GM21737 (cell line): Measurements from ENCODE around the gene CMTM8.
"Not testable (repeated sequence)": the region's sequence is repeated elsewhere in the genome, so short reads cannot be mapped to it uniquely, and the experiment has no call there.

Source experiments
- ATAC-seq: cut with Tn5 transposase; IDR thresholded peaks from one replicate; pipeline ENCODE4 v1.9.1; 2021; ENCODE audit warnings: mild to moderate bottlenecking, moderate library complexity; ENCODE audit not compliant: unreplicated experiment

CMTM8 gene, protein sequence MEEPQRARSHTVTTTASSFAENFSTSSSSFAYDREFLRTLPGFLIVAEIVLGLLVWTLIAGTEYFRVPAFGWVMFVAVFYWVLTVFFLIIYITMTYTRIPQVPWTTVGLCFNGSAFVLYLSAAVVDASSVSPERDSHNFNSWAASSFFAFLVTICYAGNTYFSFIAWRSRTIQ

DNA sequence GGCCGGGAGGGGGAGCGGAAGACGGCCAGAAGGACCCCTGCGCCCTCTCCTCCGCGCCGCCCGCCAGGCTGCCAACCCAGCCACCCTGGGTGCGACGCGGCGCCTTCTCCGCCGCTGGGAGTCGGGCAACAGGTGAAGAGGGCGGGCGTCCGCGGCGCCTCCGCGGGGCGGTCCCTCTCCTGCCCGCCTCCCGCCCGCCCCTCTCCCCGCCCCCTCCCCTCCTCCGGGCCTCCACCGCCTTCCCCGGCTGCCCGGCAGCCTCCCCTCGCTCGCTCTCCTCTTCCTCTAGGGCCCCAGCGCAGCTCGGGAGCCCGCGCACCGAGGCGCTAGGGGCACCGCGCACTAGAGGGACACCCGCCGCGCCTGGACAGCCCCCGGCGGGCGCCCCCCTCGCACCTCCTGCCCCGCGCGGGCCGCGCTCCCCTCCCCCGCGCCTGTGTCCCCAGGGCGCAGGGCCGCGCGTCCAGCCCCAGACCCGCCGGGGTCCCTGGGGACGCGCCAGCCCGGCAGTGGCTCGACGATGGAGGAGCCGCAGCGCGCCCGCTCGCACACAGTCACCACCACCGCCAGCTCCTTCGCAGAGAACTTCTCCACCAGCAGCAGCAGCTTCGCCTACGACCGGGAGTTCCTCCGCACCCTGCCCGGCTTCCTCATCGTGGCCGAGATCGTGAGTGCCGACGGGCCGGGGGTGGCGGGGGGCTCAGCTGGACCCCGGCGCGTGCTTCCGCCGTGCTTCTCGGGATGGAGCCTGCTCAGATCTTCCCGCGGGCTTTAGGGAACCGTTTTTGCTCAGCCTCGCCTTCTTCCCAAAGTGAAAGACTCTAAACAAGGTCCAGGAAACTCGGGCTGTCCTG lies at the start of gene CMTM8:
CMTM8 (plus strand) TSS at position 228 of the 854 bp plus-strand sequence; CDS start at position 521, 293 bp downstream.
- ATAC-seq, result peak; percentile 65

DNA sequence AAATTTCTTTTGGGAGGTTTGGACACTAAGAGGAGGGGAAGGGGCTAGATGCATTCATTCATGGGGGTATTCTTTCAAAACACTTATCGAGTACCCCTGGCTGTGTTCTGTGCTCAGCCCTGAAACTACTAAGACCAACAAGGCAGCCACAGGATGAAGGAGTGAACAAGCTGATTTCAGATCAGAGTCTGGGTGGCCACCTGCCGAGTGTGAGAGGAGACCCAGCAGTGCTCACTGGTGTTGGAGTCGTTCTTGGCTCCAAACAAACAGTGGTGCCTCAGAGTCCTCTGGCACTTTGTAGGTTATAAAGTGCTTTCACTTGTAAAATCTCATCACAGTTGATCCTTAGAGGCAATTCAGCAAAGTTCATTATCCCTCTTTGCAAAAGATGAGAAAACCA lies 48.8 kb upstream of the CMTM8 start:
- ATAC-seq, result no peak

DNA sequence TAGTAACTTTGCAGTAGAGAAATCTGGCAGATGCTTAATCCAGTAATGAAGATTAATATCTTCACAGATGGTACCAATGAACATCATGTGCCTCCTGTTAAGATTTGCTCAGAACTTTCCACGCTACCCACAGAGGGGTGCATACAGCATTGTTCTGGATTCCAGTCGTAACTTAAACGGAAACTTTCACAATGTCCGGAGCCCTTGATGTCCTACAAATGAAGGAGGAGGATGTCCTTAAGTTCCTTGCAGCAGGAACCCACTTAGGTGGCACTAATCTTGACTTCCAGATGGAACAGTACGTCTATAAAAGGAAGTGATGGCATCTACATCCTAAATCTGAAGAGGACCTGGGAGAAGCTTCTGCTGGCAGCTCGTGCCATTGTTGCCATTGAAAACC lies 47.9 kb upstream of the CMTM8 start:
- not testable (repeated sequence) for ATAC-seq

DNA sequence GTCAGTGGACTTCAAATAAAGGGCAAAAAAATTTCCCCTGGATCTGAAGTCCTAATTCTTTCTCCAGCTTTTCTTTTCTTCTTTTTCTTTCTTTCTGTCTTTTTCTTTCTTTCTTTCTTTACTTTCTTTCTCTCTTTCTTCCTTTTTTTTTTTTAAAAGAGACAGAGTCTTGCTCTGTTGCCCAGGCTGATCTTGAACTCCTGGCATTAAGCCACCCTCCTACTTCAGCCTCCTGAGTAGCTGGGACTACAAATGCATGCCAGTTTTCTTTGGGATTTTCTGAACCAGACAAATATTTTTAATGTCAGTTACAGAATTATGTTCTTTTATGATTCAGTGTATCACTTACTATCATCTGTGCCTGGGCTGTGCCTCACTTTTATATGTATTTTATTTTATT lies 45.4 kb upstream of the CMTM8 start:
- ATAC-seq, result no peak

DNA sequence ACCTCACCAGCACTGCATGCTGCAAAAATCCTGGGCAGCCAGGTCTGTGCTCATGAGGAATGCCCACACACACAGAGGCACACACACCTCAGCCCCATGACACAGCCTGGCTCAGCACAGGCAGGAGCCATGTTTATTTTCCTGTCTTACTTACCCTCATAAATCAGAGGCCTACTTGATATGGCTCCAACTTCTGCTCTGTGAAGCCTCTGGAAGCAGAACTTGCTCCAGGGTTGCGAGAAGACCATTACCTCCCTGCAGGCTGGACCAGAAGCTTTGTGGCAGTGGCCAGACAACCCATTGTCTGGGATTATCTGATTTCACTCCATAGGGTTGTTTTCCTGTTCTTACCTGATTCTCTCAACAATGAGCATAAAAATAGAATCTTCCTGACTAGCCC lies 43.8 kb upstream of the CMTM8 start:
- ATAC-seq, result no peak

DNA sequence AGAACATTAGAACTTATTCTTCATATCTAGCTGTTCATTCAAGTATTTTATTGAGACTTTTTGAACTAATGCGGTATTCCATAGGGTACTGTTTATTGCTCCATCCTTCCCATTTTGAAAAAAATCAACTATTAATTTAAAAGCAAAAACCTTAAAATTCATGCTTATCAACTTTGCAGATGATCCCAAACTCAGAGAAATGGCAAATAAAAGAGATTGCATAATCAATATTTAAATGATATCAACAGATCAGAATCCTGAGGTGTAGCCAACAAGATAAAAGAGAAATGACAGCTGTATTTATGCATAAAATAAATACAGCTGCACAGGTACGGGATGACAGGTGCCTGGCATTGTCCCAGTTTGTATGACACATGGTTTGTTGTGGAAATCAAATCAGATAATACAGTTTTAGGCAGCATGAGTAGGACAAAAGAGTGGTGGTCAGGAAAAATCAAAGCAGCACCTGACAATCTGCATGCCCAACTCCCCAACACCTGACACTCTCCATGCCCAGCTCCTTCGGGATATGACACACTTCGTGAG lies 42.4 kb upstream of the CMTM8 start:
- ATAC-seq, result no peak

DNA sequence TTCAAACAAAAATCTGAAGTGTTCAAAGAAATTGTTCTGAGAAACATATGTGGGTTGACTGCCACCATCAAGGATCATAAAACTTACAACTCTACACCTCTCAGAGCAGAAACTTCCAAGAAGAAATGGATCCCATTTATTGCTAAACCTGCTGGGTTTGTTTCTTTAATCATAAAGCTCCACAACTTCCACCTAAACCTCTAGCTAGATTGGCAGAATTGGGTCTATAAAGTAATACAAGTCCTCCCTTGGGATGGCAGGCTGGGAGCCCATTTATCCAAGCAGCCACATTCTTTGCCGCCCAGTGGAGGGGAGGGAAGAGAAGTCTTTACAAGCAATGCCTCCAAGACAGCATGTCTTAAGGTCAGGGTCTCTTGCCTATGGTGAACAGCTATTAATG lies 40.5 kb upstream of the CMTM8 start:
- no peak for ATAC-seq

DNA sequence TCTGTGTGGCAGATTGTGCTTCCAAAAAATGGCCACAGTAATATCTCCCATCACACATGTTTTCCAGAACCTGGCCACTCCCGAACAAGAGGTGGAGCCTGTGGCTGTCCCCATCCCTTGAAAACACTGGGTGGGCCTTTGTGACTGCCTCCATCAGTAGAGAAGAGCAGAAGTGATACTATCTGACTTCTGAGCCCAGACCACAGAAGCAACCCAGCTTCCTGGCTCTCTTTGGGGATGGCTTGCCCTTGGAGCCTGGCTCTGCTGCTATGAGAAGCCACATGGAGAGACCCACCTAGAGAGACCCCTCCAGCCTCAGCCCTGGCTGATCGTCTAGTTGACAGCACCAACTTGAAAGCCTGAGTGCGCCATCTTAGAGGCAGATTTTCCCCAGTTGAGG lies 39.8 kb upstream of the CMTM8 start:
- no peak for ATAC-seq

DNA sequence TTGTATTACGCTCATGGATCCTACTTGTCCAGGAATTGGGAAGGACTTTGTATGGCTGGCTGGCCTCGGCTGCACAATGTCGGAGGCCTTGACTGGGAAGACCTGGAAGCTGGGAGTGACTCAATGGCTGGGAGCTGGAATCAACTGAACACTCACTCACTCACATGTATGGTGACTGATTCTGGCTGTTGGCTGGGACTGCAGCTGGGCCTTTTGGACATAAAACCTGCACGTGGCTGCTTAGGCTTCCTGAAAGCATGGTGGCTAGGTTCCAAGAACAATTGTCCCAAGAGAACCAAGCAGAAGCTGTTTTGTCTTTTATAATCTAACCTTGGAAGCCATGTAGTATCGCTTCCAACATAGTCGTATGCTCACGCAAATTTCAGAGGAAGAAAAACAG lies 38.0 kb upstream of the CMTM8 start:
- no peak for ATAC-seq

DNA sequence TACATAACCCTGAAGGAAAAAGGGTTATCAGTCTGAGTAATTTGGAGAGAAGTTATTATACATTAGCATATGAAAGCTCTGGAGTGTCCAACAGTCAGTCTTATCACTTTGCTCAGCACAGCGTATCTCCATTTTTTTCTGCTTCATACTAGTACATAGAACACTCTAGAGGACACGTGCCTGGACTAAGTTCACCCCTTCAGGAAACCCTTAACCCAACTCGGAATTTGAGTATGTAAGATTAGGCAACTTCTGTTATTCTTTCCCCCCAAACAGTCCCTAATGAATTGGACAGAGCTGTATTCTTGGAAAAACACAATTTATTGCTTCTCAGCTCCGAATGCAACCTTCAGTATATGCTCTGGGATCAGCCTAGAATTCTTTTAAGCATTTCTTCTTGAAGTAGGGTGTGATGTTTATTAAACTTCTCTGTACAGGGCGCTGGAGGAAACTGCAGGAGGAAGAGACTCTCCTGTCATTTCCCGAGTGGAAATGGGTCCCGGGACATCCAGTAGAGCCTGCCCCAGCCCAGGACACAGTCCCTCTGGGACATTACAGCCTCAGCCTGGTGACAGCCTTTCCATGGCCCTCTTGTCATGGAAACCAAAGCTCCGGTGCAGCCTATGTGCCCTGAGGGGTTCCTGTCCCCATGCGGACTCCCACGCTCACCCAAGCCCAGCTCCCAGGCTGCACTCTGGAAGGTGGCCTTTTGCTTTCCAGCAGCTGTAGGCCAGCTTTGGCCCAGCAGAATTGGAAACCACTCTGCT lies 37.3 kb upstream of the CMTM8 start:
- ATAC-seq, result no peak

DNA sequence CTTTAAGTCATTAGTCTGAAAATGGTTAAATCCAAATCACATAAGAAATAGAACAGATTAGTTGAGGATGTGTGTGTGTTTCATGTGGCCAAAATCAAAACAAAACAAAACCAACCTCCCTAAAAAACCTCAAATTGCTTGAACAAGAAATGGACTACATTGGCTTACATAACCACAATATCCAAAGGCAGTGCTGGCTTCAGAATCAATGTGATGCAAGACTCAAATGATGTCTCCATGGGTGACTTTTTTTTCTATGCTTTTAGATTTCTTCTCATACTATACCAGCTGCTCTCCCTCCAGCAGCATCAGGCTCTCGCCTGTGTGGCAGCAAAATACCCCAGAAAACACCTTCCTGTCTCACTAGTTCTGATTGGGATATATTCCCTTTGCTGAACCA lies 36.0 kb upstream of the CMTM8 start:
- ATAC-seq, result no peak

DNA sequence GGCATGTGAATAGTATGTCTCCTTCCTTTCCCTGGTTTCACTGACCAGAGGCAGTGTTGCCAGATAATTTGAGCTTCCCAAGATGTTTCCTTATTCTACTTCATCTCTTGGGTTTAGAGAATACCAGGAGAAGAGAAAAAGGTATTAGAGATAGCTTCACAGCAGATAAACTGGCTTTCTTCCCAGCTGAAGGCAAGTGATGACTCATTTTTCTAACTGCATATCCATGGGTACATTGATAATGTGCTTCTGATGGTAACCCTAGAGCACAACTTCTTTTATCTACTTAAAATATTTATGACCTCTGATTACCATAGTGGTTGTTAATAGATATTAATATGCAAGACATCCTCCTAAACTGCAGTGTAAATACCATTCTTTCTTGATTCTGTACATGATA lies 34.6 kb upstream of the CMTM8 start:
- no peak for ATAC-seq

DNA sequence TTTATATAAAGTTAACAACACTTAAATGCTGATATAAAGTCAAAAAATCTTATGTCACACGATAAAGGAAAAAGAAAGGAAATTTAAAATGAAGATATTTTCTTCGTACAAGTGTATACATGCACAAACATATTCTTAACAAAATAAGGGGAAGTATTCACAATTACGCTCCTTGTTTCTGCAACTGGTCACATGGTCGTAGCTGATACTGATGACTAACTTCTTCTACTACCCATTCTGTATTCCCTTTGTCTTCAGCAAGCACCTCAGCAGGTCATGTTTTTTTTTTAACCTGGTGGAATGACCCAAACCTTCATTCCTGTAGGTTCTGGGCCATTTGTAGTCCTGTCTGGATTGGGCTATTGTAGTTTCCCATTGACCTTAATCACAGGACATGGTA lies 30.0 kb upstream of the CMTM8 start:
- ATAC-seq, result no peak

DNA sequence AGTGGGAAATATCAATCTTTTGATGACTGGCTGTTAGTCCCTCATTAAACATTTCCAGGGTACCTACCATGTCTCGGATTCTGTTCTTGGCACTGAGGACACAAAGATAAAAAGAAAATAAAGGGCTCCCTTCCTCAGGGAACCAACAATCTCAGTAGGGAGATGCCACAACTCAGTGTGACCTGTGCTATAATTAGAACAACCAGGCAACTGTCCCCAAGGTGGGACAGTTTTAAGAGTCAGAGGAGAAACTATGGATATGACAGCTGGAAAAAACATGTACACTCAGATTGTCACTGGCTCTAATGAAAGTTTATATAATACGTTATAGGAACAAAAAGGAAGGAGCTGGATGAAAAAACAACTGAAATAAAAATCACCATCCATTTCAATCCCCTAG lies 23.3 kb upstream of the CMTM8 start:
- no peak for ATAC-seq

DNA sequence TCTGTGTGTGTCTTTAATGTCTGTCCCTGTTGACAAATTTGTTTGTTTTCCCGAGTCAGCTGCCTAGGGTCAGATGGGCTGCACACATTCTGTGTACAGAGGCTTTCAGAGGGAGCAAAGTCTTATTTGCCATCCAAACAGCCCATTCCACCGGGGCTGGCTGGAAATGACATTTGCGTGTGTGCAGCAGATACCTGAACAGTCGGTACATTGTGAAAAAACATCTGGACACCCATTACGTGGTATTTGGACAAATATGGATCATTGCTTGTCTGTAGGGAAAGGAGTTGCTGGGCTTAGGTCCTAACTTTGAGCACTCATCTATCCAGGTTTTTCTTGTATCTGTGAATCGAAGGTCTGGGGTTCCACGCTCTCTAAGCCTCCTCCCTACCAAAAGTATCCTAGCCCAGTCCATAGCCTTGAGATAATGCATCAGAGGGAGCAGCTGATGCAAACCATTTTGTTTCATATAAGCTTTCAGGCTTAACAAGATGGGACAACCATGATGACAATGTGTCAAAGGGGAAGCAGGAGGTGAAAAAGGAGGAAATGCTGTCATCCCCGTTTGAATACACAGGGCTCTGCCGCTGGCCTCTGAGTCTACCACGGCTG lies 22.2 kb upstream of the CMTM8 start:
- ATAC-seq, result no peak

DNA sequence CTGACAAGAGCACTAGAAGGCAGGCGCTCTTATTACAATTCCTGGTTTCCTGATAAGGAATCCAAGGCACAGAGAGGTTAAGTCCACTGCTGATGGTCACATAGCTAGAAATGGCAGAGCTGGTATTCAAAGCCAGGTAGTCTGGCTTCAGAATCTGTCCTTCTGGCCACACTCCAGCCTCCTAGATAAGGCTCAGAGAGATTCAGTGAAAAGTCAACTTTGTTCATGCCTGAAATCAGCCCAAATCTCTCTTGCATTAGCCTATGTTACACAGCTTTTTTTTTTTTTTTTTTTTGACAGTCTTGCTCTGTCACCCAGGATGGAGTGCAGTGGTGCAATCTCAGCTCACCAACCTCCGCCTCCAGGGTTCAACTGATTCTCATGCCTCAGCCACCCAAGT lies 21.1 kb upstream of the CMTM8 start:
- ATAC-seq, result no peak

DNA sequence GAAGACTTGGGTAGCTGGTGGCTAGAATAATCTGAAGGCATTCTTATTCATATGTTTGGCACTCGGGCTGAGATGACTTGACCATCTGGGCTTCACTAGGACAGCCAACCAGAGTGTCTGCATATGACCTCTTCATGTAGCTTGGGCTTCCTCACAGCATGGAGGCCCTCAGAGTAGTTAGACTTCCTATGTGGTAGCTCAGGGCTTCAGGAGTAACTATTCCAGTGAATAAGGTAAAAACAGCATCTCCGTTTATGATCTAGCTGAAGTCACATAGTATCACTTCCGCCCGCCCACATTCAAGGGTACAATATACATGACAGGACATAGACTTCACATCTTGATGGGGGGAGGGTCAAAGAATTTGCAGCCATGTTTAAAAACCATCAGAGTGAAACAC lies 18.9 kb upstream of the CMTM8 start:
- no peak for ATAC-seq

DNA sequence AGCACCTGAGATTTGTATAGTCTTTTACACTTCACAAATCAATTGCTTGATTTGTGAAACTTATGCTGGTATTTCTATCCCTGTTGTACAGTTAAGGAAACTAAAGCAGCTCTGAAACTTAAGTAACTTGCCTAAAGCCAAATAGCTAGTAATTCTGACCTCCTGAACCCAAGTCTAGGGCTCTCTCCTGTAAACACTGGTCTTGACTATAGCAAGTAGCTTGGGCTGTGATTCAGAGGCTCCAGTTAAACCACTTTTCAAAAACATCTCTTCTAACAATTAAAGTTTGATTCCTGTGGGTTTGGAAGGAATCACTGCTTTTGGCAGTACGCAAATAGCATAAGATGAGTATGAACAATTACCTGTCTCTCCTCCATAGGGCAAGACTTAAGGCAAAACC lies 18.5 kb upstream of the CMTM8 start:
- no peak for ATAC-seq

DNA sequence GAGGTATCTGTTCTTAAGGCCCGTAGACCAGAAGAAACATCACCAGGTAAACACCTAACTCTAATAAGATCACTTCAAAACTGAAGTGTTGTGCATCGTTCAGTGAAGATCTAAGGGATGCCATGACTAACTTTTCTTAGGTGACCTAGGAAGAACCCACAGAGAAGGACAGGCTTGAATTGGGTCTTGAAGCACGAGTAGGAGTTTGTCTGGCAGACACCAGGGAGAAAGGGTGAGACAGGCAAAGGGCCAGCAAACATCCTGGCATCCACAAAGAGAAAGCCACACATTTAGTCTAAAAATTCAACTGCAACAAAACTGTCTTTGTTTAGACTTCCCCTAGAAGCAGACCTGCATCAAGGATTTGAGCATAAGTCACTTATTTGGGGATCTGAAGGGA lies 15.5 kb upstream of the CMTM8 start:
- no peak for ATAC-seq

DNA sequence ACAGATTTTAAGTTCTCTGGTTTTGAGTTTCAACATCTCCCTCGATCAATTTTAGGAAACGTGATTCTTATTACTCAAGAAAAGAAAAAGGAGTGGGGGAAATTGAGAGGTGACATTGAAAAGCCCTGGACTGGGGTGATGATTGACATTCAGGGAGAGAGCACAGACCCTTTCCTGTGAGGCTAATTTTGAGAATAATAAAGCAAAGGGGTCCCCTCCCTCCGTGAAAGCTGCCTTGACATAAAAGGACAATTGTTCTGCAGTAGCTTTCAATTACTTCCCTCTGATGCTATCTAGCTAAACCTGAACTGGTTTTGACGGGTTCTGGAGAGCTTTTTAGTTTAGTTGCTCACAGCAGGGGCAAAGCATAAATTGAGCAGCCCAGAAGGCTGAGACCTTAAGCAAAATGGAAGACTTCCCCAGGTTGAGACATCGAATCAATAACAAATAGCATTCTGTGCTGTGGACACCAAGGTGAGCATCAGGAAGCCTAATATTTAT lies 14.4 kb upstream of the CMTM8 start:
- ATAC-seq, result no peak

DNA sequence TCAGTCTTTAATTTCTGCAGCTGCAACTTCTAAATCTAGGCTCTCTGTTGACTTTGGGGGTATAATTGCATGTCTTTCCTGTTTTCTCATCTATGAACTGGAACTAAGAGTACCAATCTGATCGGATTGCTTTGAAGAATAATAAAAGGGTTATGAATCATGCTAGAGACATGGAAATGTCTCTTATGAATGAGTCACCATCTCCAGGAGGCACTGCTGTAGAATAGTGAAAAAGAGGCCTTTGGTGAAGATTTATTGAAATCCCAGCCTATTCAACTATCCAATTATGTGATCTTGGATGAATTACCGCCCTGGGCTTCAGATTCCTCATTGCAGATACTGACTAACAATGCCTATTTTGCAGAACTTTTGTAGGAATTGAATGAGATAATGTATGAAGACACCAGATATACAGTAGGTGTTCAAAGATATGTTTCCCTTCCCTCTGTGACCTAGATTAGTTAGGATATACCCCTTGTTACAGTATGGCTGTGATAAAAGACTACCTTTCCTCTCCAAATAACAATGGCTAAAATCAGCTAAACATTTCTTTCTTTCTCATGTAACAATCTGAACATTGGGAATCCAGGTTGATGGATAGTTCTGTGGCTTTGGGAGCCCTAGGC lies 11.5 kb upstream of the CMTM8 start:
- ATAC-seq, result no peak
